Measurements from ENCODE around the gene PLEKHO1.
"Not testable (repeated sequence)": the region's sequence is repeated elsewhere in the genome, so short reads cannot be mapped to it uniquely, and the experiment has no call there.

Gene PLEKHO1, protein sequence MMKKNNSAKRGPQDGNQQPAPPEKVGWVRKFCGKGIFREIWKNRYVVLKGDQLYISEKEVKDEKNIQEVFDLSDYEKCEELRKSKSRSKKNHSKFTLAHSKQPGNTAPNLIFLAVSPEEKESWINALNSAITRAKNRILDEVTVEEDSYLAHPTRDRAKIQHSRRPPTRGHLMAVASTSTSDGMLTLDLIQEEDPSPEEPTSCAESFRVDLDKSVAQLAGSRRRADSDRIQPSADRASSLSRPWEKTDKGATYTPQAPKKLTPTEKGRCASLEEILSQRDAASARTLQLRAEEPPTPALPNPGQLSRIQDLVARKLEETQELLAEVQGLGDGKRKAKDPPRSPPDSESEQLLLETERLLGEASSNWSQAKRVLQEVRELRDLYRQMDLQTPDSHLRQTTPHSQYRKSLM

DNA sequence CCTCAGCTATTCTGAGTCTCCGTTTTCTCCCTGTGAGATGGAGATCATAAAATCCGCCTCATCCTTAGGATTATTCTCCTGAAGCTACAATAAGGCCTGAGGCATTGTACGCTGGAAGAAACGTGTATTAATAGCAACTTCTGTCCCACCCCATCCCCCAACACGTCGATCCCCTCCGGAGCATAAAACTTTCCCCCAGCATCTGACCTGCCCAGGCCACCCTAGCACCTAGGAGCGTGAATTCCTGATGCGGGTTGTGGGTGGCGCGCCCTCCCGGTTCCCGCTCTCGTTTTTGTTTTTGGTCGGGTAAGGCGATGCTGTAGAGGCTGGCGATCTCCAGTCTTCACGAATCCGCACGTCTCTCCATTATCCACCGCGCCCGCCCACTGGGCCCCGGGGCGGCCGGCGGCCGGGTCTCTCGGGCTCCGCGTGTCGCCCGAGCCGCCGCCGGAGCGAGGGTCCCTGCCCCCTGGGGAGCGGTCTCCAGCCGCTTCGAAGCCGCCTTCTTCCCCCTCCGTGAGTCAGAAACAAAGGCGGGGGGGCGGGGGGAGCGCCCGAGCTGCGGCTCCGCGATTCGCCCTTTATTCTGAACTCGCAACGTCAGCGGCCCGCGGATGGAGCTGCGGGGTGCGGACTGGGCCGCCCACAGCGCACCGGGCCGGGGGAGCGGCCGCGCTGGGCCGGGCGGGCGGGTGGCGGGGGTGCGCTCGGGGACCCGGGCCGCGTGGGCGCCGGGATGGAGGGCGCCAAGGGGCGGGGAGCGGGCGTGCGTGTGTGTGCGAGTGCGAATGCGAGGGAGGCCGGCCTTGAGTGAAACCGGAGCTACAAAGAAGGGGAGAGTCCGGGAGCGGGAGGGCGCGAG lies at the start of gene PLEKHO1:
TSS of gene PLEKHO1 (plus strand) at position 646 of the 862 bp plus-strand sequence. CDS start 342 bp downstream, outside the sequence.
- no peak for DNase-seq

DNA sequence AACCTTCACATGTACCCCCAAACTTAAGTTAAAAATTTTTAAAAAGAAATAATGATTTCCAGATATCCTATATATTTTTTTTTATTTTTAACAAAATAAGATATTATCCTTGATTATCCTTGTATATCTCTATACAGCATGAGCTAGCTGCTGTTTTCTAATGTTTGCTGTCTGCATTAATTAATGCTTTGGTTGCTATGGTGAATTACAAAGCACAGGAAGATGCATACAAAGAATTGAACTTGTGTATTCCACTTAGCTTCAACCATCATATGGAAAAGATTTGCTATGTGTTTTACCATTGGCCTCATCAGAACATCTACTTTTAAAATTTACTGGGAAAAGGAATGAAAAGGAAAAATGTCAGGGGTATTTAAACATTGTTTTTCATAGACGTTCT lies 46.7 kb upstream of the PLEKHO1 start:
- DNase-seq, result no peak

DNA sequence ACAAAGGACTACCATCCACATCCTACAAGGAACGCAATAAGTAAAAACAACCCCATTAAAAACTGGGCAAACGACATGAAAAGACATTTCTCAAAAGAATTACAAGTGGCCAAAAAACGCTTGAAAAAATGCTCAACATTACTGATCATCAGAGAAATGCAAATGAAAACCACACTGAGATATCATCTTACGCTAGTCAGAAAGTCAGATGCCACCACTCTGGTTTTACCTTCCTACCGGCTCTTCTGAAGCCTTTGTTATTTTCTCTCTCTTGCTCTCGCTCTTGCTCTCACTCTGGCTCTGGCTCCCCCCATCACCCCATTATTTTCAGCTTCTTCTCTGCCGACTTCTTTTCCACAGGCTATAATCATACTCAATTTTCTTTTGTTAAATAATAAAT lies 43.4 kb upstream of the PLEKHO1 start:
- no peak for DNase-seq

DNA sequence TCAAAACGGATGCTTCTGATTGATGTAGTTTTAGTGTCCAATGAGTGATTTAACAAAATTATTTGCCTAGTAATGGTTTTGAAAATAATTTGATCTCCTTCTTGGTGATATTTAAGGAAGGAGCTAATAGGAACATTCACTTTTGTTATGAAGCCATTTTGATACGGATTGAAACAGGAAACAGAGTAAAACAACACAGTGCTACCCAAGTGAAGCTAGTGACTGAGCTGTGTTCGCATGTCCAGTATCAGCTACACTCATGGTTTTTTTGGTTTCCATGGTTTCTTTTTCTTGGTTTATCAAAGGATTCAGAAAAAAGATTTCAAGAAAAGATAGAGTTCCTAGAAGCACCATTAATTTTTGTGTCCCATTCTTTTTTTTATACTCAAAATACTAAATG lies 40.1 kb upstream of the PLEKHO1 start:
- no peak for DNase-seq

DNA sequence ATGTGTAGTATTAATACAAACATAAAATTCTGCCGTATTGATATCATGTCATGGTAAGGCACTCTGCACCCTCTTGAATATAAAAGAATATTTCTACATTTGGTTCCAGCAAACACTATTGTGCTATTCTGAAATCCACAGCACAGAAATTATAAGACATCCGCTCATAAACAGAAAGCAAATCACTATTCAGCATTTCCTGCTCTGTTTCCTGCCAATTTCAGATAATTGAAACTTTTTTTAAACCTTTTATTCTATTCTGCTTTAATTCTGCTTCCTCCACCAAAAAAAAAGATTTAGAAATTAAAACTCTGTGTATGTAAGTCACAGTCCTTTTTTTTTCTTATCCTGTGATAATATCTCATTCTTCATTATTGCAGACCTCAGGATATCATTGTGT lies 39.6 kb upstream of the PLEKHO1 start:
- no peak for DNase-seq

DNA sequence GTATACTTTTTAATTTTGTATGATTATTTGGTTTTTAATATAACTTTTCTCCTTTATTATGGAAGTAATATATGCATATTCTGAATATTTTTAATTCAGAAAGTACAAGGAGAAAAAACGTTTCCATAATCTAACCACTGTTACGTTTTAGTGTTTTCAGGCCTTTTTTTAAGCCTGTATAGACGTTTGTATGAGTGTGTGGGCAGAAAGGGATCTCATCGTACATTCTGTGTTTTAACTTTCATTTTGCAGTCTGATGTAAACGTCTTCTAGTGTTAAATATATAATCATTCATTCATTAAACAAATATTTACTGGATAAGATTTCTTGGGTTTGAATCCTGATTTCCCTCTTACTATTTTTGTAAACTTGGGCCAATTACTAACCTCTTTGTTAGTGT lies 38.0 kb upstream of the PLEKHO1 start:
- no peak for DNase-seq

DNA sequence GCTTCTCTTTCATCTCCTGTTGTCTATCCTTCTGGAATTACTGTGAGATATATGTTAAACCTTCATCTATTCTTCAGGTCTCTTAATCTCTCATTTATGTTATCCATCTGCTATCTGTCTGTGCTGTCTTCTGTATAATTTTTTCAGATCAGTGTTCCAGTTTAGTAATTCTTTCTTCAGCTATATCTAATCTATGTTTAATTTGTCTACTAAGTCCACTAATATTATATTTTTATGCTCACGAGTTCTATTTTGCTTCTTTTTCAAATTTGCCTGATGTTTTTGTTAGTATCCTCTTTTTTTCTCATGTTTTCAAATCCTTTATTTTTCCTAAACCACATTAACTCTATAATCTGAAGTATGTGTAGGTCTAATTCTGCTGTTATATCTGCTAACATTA lies 34.6 kb upstream of the PLEKHO1 start:
- no peak for DNase-seq

DNA sequence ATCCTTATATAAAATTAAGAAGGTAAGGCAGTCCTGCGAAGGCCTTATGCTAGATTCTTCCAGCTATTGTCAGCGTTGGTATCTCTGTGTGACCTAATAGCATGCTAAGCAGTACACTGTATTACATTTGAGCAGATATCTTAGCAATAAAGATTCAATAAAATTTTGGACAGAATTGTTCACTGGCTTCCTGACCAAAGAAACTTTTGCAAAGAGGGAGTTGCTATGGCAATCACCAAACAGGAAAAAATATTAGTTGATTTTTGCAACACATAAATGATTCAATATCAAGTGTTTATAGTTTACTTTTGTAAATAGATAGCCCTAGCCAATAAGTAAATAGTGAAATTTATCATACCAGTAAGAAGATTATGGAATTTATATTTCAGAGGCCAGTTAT lies 31.0 kb upstream of the PLEKHO1 start:
- DNase-seq, result no peak

DNA sequence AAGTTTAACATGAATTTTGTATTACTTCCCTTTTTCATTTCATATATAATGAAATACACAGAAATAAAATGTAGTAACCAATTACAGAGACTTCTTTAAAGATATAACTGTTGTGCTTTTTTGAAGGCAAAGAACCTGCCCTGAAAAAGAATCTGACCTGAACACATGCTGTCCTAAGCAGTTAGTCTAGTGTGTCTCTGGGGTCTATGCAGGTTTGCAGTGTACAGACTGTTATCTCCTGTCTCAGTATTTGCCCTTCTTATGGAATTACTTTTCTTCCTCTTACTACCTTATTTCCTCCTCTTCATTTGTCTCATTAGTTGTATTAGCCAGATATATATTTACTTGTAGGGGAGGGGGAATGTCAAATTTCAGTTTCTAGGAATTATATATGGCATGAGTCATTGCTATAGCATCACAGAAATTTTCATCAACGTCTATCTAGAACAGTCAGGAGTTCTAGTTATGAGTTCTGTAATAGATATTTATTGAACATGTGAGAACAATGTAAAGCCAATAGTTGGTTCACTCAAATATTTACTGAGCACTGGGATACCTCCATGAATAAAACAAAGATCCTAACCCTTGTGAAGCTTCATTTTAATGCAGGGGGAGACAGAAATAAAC lies 28.4 kb upstream of the PLEKHO1 start:
- no peak for DNase-seq

DNA sequence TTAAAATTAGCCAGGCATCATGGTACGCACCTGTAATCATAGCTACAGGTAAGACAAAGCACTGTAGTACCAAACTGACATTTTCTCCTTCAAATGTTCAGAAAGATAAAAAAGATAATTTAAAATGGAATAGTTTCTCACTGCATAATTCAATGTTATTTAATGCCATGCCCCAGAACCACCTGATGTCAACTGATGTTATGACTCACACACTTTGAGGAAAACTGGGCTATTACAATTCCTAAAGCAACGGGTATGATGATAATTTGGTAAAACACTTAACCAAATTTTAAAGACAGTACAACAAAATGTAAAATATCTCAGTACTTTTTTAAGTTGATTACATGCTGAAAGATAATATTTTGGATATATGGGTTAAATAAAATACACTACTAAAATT lies 22.9 kb upstream of the PLEKHO1 start:
- DNase-seq, result no peak

DNA sequence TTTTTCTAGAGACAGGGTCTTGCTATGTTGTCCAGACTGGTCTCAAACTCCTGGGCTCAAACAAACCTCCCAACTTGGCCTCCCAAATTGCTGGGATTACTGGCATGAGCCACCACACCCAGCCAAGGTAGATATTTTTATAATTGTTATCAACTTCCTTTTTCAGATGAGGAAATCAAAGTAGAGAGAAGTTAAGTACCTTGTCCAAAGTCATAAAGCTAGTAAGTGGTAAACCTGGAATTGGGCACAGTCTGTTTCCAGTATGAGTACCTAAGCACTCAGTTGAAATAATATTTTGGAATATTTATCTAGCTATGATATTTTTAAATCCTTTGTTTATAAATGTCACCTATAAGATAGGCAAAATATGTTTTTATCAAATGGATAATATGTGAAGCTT lies 22.3 kb upstream of the PLEKHO1 start:
- DNase-seq, result no peak

DNA sequence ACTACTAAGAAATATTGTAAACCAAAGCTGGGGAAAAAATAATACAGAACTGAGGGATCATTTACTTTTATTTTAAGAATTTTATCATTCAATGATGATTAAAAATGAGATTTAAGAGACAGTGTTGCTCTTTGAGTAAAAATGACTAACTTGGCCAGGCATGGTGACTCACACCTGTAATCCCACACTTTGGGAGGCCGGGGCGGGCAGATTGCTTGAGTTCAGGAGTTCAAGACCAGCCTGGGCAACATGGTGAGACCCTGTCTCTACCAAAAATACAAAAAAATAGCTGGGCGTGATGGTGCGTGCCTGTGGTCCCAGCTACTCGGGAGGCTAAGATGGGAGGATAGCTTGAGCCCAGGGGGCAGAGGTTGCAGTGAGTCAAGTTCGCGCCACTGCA lies 21.8 kb upstream of the PLEKHO1 start:
- DNase-seq, result no peak

DNA sequence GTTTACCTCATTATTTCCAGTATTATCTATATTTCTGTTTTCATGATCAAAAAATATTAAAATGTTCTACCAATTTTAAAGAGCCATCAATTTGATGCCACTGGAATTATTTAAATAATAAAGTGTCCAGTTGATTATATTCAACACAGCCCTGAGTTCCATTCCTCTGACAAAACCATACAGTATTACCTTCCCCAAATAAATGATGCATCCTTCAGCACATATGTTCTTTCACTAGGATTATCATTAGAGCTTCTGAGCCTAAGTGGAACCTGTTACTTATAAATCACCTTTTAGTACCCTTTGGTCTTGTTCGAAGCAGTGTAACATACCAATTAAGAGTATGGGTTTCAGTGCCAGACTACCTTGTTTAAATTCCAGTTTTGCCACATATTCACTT lies 17.3 kb upstream of the PLEKHO1 start:
- no peak for DNase-seq

DNA sequence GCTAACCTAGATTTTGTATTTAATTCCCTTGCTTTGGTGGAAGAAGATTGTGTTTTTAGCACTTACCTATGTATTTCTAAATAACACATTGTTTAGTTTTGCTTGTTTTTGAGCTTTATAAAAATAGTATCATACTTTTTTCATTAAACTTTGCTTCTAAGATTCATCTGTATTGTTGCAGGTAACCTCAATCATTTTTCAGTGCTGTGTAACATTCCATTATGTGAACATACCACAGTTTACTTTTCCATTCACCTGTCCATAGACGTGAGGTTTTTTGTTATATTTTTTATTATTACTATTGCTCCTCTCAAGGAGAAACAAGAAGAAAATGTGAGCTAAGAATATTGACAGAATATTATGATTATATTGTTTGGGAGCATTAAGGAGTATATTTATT lies 15.2 kb upstream of the PLEKHO1 start:
- DNase-seq, result no peak

DNA sequence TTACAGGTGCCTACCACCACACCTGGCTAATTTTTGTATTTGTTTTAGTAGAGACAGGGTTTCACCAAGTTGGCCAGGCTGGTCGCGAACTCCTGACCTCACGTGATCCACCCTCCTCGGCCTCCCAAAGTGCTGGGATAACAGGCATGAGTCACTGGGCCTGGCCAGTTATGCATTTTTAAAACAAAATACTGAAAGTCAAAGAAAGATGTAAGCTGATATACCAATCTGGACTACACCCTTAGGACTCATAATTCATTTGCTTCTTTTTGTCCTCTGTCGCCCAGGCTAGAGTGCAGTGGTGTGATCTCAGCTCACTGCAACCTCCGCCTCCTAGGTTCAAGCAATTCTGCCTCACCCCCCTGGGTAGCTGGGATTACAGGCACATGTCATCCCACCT lies 14.3 kb upstream of the PLEKHO1 start:
- not testable (repeated sequence) for DNase-seq

DNA sequence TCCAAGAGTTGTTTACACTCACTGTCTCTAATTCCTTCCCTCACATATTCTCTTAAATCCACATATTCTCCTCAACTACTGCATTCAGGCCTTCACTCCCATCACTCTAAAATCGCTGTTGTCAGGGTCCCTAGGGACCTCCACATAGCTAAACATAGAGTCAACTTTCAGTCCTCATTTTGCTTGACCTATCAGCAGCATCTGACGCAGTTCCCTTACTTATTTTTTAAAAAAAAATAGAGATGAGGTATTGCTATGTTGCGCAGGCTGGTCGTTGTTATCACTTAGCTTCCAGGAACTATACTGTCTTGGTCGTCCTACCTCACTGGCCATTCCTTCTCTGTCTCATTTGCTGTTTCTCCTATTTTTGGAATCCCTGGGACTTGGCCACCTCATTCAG lies 11.7 kb upstream of the PLEKHO1 start:
- no peak for DNase-seq

DNA sequence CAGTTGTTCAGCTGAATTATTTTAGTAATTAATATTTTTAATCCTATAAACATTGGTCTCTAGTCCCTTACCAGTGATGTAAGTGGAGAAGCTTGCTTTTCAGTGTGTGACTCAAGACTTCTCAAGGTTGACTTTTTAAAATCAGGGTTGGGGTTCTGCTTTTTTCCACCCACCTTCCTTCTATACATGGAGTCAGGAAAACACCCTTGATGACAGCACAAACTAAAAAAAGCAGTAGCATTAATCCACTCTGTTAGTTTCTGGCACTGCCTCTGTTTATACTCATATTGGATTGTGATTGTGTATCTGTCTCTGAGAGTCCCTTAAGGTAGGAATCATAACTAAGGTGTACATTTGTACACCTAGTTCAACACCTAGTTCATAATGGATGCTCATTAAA lies 8.3 kb upstream of the PLEKHO1 start:
- no peak for DNase-seq

DNA sequence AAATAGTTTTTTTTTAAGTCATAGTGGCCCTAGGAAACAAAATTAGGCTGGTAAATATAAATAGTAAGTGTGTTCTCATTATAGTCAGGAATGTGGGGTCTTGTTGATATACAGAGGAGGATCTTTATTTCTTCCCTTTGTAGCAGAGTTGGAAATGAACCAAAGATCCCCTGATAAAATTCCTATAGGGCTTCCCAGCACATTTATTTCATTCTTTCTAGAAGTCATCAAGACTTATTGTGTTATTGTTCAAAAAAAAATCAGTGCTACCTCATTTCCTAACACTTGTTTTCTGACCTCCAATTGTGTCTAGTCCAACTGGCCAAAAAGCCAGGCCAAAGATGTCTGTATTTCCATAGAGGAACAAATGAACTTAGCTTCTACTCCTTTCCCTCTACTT lies 7.6 kb upstream of the PLEKHO1 start:
- DNase-seq, result no peak

DNA sequence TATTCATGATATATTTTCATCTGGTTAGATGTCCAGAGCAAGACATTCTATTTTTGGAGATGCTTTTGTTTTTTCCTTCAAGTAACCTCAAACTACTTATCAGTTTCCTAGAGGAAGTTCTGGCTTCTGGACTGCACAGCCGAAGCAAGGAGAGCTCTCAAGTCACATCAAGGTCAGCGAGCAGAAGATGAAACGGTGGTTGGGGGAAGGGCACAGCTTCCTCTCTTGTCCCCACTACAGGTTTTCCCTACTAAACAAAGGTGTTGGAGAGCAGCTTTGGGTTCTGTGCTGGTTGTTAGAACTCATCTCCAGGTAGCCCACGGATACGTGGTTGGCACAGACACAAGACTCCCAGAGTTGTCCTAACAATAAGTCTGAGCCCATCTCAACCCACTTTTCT lies 5.1 kb upstream of the PLEKHO1 start:
- no peak for DNase-seq

DNA sequence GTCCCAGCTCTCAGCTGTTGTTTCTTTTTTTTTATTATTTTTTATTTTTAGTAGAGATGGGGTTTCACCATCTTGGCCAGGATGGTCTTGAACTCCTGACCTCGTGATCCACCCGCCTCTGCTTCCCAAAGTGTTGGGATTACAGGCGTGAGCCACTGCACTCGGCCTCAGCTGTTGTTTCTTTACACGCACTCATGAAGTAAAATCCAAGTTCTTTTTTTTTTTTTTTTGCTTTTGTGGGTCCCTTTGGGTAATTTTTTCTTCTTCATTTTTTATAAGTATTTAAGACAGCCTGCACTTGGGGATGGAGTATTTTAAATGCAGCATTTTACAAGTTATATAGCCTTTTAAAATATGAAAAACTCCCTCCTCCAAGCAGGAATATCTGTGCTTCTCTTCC lies 3.7 kb upstream of the PLEKHO1 start:
- DNase-seq, result not testable (repeated sequence)

DNA sequence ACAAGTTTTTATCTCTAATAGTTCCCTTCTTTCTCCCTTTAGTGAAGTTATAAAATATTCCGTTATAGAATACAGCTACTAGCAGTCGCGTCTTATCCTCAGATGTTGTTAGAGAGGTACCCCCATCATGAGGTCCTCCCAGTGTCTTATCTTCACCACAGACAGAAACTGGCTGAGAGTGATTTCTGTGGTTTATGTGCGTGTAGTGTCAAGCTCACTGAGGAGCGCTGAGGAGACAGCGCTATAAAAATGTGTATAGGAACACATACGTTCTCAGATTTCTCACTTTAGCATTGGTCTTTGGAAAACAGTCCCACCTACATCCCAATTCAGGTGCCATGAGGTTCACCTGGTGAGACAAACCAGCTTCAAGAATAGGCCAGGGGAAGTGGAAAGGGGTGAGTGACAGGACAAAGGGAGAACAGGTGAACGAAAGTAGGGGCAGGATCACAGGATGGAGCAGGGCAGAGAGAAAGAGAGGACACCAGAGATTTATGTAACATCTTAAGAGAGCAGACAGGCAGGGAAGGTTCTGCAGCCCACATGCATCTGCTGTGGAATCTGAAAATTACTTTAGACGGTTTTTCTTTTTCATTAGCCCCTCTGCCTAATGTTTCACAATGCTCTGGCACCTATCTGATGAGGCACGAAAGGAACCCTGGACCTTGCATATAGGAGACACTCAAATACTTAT lies 2.7 kb upstream of the PLEKHO1 start:
- DNase-seq, result no peak

DNA sequence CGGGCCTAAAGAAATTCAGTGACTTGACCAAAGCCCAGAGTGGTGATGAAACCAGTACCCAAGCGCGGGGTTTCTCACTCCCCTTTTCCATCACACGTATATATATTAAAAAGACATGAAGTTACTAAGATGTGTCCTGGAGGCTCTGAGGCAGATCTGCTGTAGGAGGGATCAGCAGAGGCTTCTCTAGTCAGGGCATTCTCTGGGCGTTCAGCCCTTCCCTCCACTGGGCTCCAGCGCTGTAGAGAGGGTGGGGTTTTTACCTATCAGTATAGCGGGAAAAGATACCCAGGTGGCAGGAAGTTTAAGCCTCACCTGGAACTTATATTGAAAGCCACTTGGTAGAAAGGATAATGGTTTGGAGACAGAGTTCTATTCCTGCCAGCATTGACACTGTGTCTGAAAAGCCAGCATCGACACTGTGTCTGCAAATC lies 862 bp upstream of the PLEKHO1 start:
- no peak for DNase-seq

Data from SIG-M5 (cell line).